HG02938 (cell line): ENCODE results near the gene PEF1.
A peak's percentile ranks its signal among the peaks of the same experiment; 100 is the strongest.
"Not testable (repeated sequence)": the region's sequence is repeated elsewhere in the genome, so short reads cannot be mapped to it uniquely, and the experiment has no call there.

Experiments used
- ATAC-seq: cut with Tn5 transposase; IDR thresholded peaks from one replicate; pipeline ENCODE4 v1.9.1; 2021; ENCODE audit warnings: mild to moderate bottlenecking, moderate library complexity; ENCODE audit not compliant: unreplicated experiment

Gene PEF1

GRCh38 chr1:31615939-31616338, 28.7 kb downstream of the PEF1 start:
- no peak for ATAC-seq

DNA sequence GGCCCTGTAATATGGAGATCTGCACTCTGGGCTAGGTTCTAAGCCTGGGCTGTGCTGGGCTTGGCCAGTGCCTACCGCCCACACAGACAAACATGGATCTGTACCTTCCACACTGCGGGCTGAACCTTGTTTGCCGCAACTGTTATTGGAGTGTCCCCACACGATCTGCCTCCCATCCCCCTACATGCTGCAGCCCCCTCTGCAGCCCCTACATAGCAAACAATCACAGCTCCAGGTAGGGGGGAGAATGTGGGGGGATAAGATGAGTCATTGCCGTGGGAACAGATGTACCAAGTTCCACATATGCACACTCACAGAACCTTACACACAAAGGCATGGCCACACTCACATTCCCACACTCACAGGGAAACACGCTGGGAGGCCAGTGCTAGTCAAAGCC, 29.3 kb downstream of the PEF1 start:
- no peak for ATAC-seq

GRCh38 chr1:31614414-31615005, 30.2 kb downstream of the PEF1 start:
- ATAC-seq = no peak

DNA sequence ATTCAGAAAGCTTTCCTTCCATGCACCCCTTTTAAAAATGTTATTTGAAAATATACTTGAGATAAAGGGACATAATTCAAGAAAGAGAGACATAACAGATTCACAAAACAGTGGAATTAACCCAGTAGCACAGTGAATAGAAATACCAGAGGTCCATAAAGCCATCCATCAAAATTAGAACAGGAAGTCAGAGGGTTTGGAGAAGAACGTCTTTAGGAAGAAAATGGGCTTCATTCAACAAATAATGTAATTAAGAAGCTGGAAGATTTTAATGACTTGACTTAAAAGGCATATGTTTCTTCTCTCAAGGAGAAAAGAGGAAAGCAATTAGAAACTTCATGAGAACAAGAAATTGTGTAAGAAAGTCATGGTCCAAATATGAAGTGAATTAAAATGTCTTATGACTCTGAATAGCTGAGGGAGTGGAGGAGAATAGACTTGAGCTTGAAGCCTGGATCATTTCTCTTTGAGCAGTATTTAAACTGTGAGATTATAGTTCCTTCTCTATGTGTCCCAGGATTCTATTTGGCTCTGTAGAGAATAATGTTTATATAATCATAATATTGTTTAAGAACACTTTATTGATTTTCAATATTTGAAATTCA, 35.1 kb downstream of the PEF1 start:
- ATAC-seq = no peak

- no peak for ATAC-seq
These were observed 37.3 kb downstream of the PEF1 start for GRCh38 chr1:31607360-31607759.

DNA sequence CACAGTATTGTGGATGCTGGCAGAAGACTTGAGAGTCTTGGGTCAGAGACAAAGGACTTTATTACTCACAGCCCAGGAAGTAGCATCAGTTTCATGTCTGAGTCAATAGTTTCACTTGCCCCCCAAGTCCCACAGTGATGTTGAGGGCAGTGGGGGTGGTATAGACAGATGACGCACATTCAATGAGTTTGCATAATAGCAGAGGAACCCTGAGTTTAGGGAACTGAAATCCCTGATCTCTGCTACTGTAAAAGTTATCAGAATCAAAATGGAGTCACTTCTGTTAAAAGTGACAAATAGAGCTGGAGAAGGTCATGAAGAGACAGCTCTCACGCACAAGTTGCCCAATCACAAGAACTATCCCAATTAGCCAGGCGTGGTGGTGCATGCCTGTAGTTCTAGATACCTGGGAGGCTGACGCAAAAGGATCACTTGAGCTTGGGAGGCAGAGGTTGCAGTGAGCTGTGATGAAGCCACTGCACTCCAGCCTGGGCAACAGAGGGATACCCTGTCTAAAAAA, 38.7 kb downstream of the PEF1 start:
- ATAC-seq = peak; percentile 93

DNA sequence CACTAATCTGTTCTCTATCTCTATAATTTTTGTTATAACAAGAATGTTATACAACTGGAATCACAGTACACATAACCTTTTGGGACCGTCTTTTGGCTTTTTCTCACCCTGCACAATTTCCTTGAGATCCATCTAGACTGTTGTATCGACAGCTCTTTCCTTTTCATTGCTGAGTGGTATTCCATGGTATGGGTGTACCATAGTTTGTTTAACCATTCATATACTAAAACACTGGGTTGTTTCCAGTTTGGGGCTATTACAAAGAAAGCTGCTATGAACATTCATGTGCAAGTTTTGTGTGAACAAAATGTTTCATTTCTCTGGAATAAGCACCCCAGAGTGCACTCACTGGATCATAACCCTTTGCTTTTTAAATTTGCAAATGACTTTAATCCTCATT, 42.6 kb downstream of the PEF1 start:
- no peak for ATAC-seq

- ATAC-seq = no peak
These were observed 44.0 kb downstream of the PEF1 start for GRCh38 chr1:31600641-31601040.

DNA sequence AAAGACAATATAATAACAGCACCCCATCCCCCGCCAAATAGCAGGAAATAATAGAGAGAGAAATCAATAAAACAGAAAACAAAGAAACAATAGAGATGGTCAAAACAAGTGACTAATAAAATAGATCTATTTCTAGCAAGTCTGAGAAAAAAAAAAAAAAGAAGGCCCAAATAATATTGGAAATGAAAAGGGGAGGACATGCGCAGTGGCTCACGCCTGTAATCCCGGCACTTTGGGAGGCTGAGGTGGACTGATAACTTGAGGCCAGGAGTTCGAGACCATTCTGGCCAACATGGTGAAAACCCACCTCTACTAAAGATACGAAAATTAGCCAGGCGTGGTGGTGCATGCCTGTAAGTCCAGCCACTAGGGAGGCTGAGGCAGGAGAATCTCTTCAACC, 45.7 kb downstream of the PEF1 start:
- ATAC-seq = no peak

DNA sequence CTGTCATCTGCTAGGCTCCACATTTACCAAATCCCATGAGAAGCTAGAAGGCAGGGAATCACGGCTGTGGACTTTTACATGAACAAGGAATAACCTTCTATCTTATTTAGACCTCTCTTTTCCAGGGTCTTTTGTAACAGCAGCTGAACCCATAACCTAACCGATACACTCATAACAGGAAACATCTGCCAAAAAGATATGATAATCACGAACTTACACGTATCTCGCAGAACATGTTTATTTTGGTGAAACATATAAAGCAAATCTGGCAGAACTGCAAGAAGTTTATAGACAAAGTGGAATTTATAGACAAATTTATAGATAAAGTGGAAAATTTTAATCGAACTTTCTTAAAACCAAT, 48.0 kb downstream of the PEF1 start:
- ATAC-seq = no peak

GRCh38 chr1:31595836-31596736, 48.6 kb downstream of the PEF1 start:
- ATAC-seq = no peak

DNA sequence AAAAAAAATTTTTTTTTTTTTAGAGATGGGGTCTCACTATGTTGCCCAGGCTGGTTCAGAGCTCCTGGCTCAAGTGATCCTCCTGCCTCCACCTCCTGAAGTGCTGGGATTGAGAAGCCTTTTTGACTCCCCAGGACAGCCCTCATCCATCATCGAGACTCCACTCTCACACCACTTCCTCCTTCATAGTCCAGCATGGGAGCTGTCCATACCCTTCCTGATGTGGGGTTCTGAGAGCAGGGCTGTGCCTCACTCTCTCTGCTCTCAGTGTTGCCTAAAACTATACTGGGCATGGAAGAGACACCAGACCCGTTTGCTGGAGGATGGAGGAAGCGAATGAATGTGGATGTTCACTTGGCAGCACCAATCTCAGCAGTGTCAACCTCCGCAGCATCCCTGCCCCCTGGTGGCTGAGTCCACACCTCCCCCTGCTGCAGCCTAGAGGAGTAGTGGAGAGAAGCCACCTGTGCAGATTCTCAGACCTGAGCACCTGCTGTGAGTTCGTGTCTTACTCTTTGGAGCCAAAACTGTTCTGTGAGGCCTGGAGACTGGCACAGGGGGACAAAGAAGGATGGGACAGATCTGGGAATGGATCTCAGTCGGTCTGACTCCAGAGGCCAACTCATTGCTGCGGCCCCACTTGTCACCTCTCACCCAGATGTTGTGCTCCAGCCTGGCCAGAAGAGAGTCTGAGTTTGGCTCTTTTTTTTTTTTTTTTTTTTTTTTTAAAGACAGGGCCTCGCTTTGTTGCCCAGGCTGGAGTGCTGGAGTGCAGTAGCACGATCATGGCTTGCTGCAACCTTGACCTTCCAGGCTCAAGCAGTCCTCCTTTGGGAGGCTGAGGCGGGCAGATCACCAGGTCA, 50.7 kb downstream of the PEF1 start:
- no peak for ATAC-seq

- ATAC-seq = no peak
These were observed 51.5 kb downstream of the PEF1 start for GRCh38 chr1:31593136-31593665.

- ATAC-seq = no peak
These were observed 52.5 kb downstream of the PEF1 start for GRCh38 chr1:31592132-31592531.

DNA sequence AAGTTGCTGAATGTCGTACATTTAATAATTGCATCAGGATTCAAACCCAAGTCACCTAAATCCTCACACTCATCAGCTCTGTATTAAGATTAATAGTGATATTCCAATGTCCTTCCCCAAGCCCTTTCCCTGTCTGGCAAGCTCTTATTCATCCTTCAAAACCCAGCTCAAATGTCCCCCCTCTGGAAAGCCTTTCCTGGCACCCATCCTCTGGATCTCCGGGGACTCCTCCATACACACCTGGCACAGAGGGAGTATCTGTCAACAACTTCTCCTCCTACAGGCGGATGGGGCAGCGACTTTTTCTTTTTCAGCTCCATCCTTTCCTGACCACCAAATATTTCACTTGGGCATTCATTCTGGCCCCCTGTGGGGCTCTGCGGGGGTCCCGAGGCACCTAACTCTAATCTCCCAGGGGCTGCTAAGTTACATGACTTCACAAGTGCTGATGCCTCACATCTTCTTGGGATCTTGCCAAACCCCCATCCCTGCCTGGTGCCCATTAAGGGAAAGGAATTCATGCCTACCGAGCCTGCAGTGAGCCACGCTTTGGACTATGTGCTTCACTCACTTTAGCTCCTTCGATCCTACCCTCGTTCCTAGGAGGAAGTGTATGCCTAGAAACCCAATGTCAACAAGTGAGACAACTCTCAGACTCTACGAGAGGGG, 53.1 kb downstream of the PEF1 start:
- ATAC-seq = no peak

- no peak for ATAC-seq
These were observed 55.7 kb downstream of the PEF1 start for GRCh38 chr1:31588751-31589515.

DNA sequence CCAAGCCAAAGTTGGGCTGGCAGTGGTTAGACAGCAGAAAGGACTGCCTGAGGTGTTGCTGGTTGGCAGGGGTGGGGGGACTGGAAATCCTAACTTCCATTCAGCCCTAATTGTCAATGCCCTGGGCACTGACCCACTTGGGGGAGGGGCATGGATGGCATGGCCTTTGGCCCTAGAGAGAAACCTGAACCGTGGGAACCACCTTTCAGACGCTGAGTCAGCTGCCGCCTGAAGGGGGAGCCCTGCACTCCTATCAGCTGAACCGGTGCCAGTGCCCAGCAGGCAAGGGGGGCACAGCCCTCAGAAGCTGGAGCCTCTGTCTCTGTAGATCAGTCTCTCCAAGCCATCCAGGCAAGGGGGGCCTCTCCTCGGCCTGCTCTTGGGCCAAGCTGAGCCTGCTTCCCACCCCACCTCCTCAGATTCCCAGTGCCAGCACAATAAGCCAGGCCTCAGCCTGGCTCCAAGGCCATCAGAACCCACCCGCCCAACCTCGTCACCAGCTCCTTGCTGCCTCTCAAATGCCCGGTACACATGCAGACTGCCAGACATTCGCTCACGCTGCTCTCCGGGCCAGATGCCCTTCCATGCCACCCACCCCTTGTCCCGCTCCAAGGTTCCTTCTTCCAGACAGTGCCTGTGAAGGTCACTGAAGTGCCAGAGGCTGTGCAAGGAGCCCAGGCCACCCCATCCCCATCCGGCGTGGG, 56.8 kb downstream of the PEF1 start:
- ATAC-seq = no peak

DNA sequence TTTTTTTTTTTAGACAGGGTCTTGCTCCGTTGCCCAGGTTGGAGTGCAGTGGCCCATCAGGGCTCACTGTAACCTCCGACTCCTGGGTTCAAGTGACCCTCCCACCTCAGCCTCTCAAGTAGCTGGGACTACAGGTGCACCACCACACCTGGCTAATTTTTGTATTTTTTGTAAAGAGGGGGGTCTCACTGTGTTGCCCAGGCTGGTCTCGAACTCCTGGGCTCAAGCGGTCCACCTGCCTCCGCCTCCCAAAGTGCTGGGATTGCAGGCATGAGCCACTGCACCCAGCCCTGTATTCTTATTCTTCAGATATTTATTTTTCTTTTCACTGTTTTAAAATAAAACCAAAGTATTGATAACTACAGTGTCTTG, 57.4 kb downstream of the PEF1 start:
- not testable (repeated sequence) for ATAC-seq
